Kidney (tissue), 14 donors: ENCODE measurements around the gene BACH1. TPM values are rescaled to one million over a fixed set of nuclear protein-coding genes. Genes with fewer than 3 reads are reported as not detected.

Source experiments
- DNase-seq, 5 donors: peaks; one replicate each; pipeline ENCODE4 v3.0.0-alpha.2; 2013 to 2020
- FAIRE-seq: peaks from 2 replicates; lab custom pipeline; 2012; peaks lifted over from hg19 to GRCh38; lab: Jason Lieb, UNC
- H3K27ac ChIP-seq, 2 donors: one replicate each; pipeline ENCODE4 v1.7.0; 2013; ENCODE audit warnings: low read depth in 2 of 2, low read length in 2 of 2, inconsistent platforms in 1 of 2
- H3K27me3 ChIP-seq: one replicate; pipeline ENCODE4 v1.7.1; 2013; ENCODE audit warnings: low read length, inconsistent platforms; ENCODE audit not compliant: control insufficient read depth, insufficient read depth
- H3K36me3 ChIP-seq, 3 donors: one replicate each; pipeline versions ENCODE4 v1.7.0 to v1.7.1; 2013; ENCODE audit warnings: low read length in 3 of 3, control low read depth in 1 of 3, inconsistent platforms in 1 of 3; ENCODE audit not compliant: insufficient read depth in 3 of 3, control insufficient read depth in 2 of 3
- H3K4me1 ChIP-seq, 3 donors: one replicate each; pipeline versions ENCODE4 v1.7.0 to v1.7.1; 2013; ENCODE audit warnings: low read length in 3 of 3, inconsistent platforms in 1 of 3, low read depth in 1 of 3; ENCODE audit not compliant: control insufficient read depth in 2 of 3, insufficient read depth in 2 of 3
- H3K4me3 ChIP-seq, 3 donors: one replicate each; pipeline versions ENCODE4 v1.7.0 to v1.8.1; 2013; ENCODE audit warnings: low read length in 3 of 3, control low read depth in 1 of 3, inconsistent platforms in 1 of 3
- H3K9ac ChIP-seq, 3 donors: one replicate each; pipeline versions ENCODE4 v1.7.0 to v1.7.1; 2013; ENCODE audit warnings: low read length in 3 of 3, control low read depth in 1 of 3, inconsistent platforms in 1 of 3
- H3K9me3 ChIP-seq, 3 donors: one replicate each; pipeline versions ENCODE4 v1.7.0 to v1.7.1; 2013; ENCODE audit warnings: low read length in 3 of 3, control low read depth in 1 of 3, inconsistent platforms in 1 of 3; ENCODE audit not compliant: control insufficient read depth in 2 of 3, insufficient read depth in 1 of 3
- CTCF ChIP-seq: IDR thresholded peaks from 3 replicates; pipeline ENCODE4 v1.5.1; 2012; ENCODE audit warnings: mild to moderate bottlenecking, moderate library complexity, borderline replicate concordance; ENCODE audit not compliant: insufficient read depth; ENCODE audit errors: extremely low read depth
- intact Hi-C: fragments of 100-400 bp; cut with DNase I; formaldehyde crosslinking; loops from one replicate; pipeline ENCODE4 v1.11.1; 2022
- polyA plus RNA-seq: library from polyadenylated mRNA; stranded (reverse); fragments of 350-450 nt; fragmentation: Illumina TruSeq; extraction: RNeasy Lipid Tissue Mini Kit (QIAGEN cat#74804); gene quantifications from one replicate; pipeline ENCODE4 v1.2.3, GENCODE V29; 2014; ENCODE audit warnings: low read depth, low replicate concordance; ENCODE audit not compliant: insufficient read depth
- total RNA-seq: library from RNA; stranded (reverse); fragmentation: NEBNext Ultra II Directional; extraction: Animal tissue kit (Norgen Biotek cat#: 25700); gene quantifications from one replicate; pipeline ENCODE4 v1.2.1, GENCODE V29; 2021
- donor health status: control.
- donor health status: control.
- donor health status: control.
- donor health status: control.
- donor health status: control.
- donor health status: DM: yes; HTN: yes; CAD: no.
- donor health status: Normal renal cell carcinoma (clear cell type).

Gene BACH1
- total and polyA plus RNA-seq, 2 donors from 2014 or later: 5.6 to 85.1 TPM

DNA sequence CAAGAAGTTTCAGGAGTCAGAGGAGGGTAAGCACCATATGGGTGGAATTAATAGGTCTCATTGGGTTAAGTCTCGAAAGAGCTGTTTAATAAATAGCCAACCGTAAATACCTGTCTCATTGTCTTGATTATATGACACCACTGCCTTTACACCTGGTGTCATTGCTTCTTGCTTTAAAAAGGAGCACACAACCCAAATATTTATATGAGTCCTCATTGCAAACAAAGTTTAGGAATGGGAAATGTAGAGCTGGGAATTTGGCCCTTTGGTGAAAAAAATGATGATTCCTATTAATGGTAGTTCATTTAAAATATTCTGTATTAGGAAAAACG, 2.1 kb downstream of the BACH1 start:
- no peaks in the 10 kb centered on the region for H3K9me3 ChIP-seq
- H3K36me3 ChIP-seq: no peaks in the 10 kb centered on the region
- DNase-seq (peak in 1 of 5 donors; percentile 53), FAIRE-seq (no peak)
- H3K9ac ChIP-seq: no peak overlapping the region
- H3K27ac ChIP-seq: peak overlapping the region; percentile 10 to 26
- no peaks in the 10 kb centered on the region for H3K27me3 ChIP-seq
- peak overlapping the region; percentile 84 to 93 (median 85) for H3K4me3 ChIP-seq
- intact Hi-C loops: loop anchor here (10.0 kb wide), 1 partner anchor 126 kb away; no protein-coding TSS in a partner anchor
- H3K4me1 ChIP-seq: peaks cover 5 to 33% (median 26%) of the 10 kb centered on the region in 3 donors
- TF ChIP-seq CTCF: no peak

GRCh38 chr21:29301691-29302090, 3.0 kb downstream of the BACH1 start:
- H3K36me3 ChIP-seq: no peaks in the 10 kb centered on the region
- no peak overlapping the region for H3K9ac ChIP-seq
- no peaks in the 10 kb centered on the region for H3K9me3 ChIP-seq
- FAIRE-seq (no peak), DNase-seq (no peak)
- H3K27me3 ChIP-seq: no peaks in the 10 kb centered on the region
- H3K4me1 ChIP-seq: peaks cover 5 to 38% (median 31%) of the 10 kb centered on the region in 3 donors
- intact Hi-C loops: loop anchor here (10.0 kb wide), 1 partner anchor 127 kb away; no protein-coding TSS in a partner anchor
- TF ChIP-seq CTCF: no peak
- peak overlapping the region in 2 of 3 donors; percentile 0 to 20 for H3K4me3 ChIP-seq
- no peak overlapping the region for H3K27ac ChIP-seq

GRCh38 chr21:29302359-29302875, 3.7 kb downstream of the BACH1 start:
- H3K4me3 ChIP-seq: peak overlapping the region in 2 of 3 donors; percentile 36
- intact Hi-C loops: loop anchor here (10.0 kb wide), 1 partner anchor 128 kb away; no protein-coding TSS in a partner anchor
- no peak for TF ChIP-seq CTCF
- peaks cover 5 to 38% (median 31%) of the 10 kb centered on the region in 3 donors for H3K4me1 ChIP-seq
- FAIRE-seq (no peak), DNase-seq (peak in 1 of 5 donors; percentile 18)
- no peaks in the 10 kb centered on the region for H3K36me3 ChIP-seq
- peak overlapping the region in 2 of 3 donors; percentile 37 to 58 for H3K9ac ChIP-seq
- H3K27ac ChIP-seq: peak overlapping the region; percentile 58 to 69
- no peaks in the 10 kb centered on the region for H3K9me3 ChIP-seq
- H3K27me3 ChIP-seq: no peaks in the 10 kb centered on the region

GRCh38 chr21:29303288-29303687, 4.6 kb downstream of the BACH1 start:
- Histone ChIP-seq H3K9me3 (no peaks in the 10 kb centered on the region), H3K36me3 (no peaks in the 10 kb centered on the region), H3K27me3 (no peaks in the 10 kb centered on the region), H3K27ac (no peak overlapping the region), H3K9ac (no peak overlapping the region), H3K4me1 (peaks cover 5 to 45% (median 31%) of the 10 kb centered on the region in 3 donors), H3K4me3 (peak overlapping the region in 1 of 3 donors; percentile 36)
- no peak for TF ChIP-seq CTCF
- FAIRE-seq (no peak), DNase-seq (no peak)
- intact Hi-C loops: loop anchor here (10.0 kb wide), 1 partner anchor 128 kb away; no protein-coding TSS in a partner anchor
